Bronchial epithelial cell (primary cell): ENCODE measurements around the gene EIF2A. TPM values are rescaled to one million over a fixed set of nuclear protein-coding genes. Genes with fewer than 3 reads are reported as not detected.

Experiments
- DNase-seq: peaks from one replicate; pipeline ENCODE4 v3.0.0-alpha.2; 2010; ENCODE audit warnings: low read depth
- FAIRE-seq: peaks from 2 replicates; lab custom pipeline; 2011; peaks lifted over from hg19 to GRCh38; lab: Jason Lieb, UNC
- H3K27me3 ChIP-seq: 2 replicates; pipeline ENCODE4 v1.5.1; 2011; ENCODE audit warnings: low read length; ENCODE audit not compliant: control insufficient read depth, insufficient read depth
- H3K36me3 ChIP-seq: 2 replicates; pipeline ENCODE4 v1.5.1; 2011; ENCODE audit warnings: low read length; ENCODE audit not compliant: control insufficient read depth, insufficient read depth
- H3K4me3 ChIP-seq: 2 replicates; pipeline ENCODE4 v1.5.1; 2011; ENCODE audit warnings: mild to moderate bottlenecking, low read depth, low read length, control low read depth
- CTCF ChIP-seq: IDR thresholded peaks from 2 replicates; pipeline ENCODE4 v1.5.1; 2011; ENCODE audit warnings: mild to moderate bottlenecking, moderate library complexity, low read length, control low read depth, inconsistent platforms; ENCODE audit not compliant: insufficient read depth, severe bottlenecking
- total RNA-seq: library from RNA; depleted of rRNA; stranded (reverse); fragments of >200 nt; gene quantifications from 2 replicates; pipeline ENCODE4 v1.2.1, GENCODE V29; 2014

The EIF2A gene
- total RNA-seq, 1 donor from 2014 or later: 222 TPM

GRCh38 chr3:150538324-150539208 is 8.0 kb upstream of the EIF2A start:
- Histone ChIP-seq H3K4me3 (no peak overlapping the region), H3K27me3 (no peaks in the 10 kb centered on the region)
- no peak for TF ChIP-seq CTCF

GRCh38 chr3:150540297-150540696 is 6.3 kb upstream of the EIF2A start:
- DNase-seq: no peak
- H3K36me3 ChIP-seq: peaks cover 3% of the 10 kb centered on the region
- no peaks in the 10 kb centered on the region for H3K27me3 ChIP-seq
- no peak for TF ChIP-seq CTCF
- FAIRE-seq: no peak
- no peak overlapping the region for H3K4me3 ChIP-seq

More at GRCh38 chr3:150538324-150539208, 8.0 kb upstream of the EIF2A start:
- FAIRE-seq (no peak), DNase-seq (no peak)
- no peaks in the 10 kb centered on the region for H3K36me3 ChIP-seq

- TF ChIP-seq CTCF: no peak
- peaks cover 3% of the 10 kb centered on the region for H3K36me3 ChIP-seq
- no peak for FAIRE-seq
- no peak for DNase-seq
- no peaks in the 10 kb centered on the region for H3K27me3 ChIP-seq
- no peak overlapping the region for H3K4me3 ChIP-seq
Measured at GRCh38 chr3:150540991-150541390, 5.6 kb upstream of the EIF2A start.

- no peak for TF ChIP-seq CTCF
- DNase-seq: no peak
- no peak for FAIRE-seq
- no peak overlapping the region for H3K4me3 ChIP-seq
- no peaks in the 10 kb centered on the region for H3K27me3 ChIP-seq
- H3K36me3 ChIP-seq: peaks cover 3% of the 10 kb centered on the region
Measured at GRCh38 chr3:150543128-150543527, 3.5 kb upstream of the EIF2A start.

GRCh38 chr3:150543531-150543930 is 3.1 kb upstream of the EIF2A start:
- no peak for TF ChIP-seq CTCF
- Histone ChIP-seq H3K4me3 (no peak overlapping the region), H3K27me3 (no peaks in the 10 kb centered on the region), H3K36me3 (peaks cover 3% of the 10 kb centered on the region)
- no peak for FAIRE-seq
- no peak for DNase-seq
